ENCODE data around the gene NFX1. TPM values are rescaled to one million over a fixed set of nuclear protein-coding genes. Genes with fewer than 3 reads are reported as not detected.
"Not testable (repeated sequence)": the region's sequence is repeated elsewhere in the genome, so short reads cannot be mapped to it uniquely, and the experiment has no call there.

The NFX1 gene
- total RNA-seq, 1 experiment from 2014 or later: 21.7 TPM

DNA sequence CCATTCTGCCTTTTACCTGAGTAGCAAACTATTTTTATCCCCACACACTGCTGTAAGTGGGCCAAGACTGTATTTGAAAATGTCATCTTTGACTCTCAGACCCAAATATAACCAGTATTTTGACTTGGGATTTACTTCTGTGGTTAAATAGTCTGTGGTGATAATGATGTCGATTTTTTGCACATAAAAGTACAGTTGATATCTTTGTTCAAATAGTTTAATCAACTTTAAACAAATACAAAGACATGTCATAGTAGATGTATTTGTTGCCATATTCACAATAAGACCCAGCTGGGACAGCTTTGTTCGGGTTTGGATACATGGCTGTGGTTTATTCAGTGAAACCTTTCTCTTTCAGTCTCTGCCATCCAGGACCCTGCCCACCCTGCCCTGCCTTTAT, 20.4 kb downstream of the NFX1 start:
- no peak for DNase-seq (ENCODE audit: low spot score)

GRCh38 chr9:33311953-33312352, 21.6 kb downstream of the NFX1 start:
- no peak for DNase-seq (ENCODE audit: low spot score)

DNA sequence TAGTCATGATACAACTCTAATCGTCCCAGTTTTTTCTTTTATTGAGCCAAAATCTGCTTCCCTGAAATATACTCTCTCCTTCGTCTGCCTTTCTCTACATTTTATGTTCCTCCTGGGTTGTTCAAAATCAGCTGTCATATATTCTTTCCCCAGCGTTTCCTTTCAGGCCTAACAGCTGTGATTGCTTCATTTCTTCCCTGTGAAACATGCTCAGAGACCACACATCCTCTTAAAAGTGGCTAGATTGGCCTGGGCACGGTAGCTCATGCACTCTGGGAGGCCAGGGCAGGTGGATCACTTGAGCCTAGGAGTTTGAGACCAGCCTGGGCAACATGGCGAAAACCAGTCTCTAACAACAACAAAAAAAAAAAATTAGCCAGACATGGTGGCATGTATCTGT, 25.1 kb downstream of the NFX1 start:
- no peak for DNase-seq (ENCODE audit: low spot score)

GRCh38 chr9:33317136-33317535, 26.8 kb downstream of the NFX1 start:
- DNase-seq (ENCODE audit: low spot score): not testable (repeated sequence)

DNA sequence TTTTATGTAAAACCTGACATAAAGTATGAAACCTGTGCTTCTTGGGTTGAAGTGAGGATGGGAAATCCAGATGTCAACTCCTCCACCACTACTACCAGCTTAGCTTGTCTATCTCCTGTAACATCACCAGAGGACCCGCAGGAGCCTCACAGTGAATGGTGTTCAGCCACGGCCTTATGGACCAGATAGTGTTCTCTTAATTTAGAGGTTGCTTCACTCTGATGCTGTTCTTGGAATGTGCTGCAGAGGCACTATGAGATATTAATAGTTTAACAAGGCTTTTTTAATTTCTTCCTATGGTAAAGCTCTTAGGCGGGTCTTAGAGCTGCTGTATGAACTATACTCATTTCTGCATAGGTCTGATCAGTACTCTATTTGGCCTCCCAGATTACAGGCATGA, 27.9 kb downstream of the NFX1 start:
- no peak for DNase-seq (ENCODE audit: low spot score)

GRCh38 chr9:33318781-33319180, 28.5 kb downstream of the NFX1 start:
- DNase-seq (ENCODE audit: low spot score): no peak

GRCh38 chr9:33320230-33320567, 29.9 kb downstream of the NFX1 start:
- DNase-seq (ENCODE audit: low spot score): no peak

- DNase-seq (ENCODE audit: low spot score): peak; percentile 86
Measured at GRCh38 chr9:33320568-33321261, 30.4 kb downstream of the NFX1 start.

DNA sequence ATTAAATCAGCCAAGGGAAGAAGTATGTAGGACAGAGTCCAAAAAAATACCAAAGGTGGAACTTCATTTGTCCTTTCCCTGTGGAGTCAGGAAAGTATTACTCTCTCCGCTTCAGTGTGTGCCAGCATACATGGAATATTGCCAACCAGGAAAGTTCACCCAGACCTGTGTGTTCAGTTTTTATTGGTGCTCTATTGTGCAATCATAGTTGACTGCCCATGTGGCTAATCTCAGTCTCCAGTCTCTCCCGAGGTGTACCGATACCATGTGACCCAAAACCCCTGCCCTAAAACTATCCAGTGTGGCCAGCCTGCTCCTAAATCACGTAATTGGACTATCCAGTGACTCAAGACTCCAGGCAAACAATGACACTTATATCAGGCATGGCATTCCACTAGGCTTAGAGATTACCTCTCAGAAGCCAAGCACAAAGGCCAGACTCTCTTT, 38.8 kb downstream of the NFX1 start:
- peak; percentile 97 for DNase-seq (ENCODE audit: low spot score)

- DNase-seq (ENCODE audit: low spot score): peak; percentile 65
Measured at GRCh38 chr9:33329979-33330378, 39.7 kb downstream of the NFX1 start.

- no peak for DNase-seq (ENCODE audit: low spot score)
Measured at GRCh38 chr9:33331377-33331891, 41.1 kb downstream of the NFX1 start.

DNA sequence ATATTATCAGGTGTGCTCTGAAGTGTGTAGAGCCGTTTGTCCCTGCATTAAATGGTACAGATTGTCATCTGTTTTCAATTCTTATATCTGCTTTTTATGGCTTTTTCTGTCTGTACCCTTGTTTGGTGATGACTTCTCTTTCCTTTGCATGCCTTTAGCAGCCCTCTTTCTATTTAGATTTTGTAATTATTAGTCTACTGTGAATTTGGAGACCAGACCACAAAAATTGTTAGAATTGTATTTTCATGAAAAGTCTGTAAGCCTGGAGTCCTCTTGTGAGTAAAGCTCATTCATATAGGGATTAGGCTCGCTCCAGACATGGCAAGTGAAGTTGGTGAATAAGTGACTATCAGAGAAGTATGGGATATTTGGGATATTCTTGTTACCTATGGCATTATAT, 41.7 kb downstream of the NFX1 start:
- no peak for DNase-seq (ENCODE audit: low spot score)

GRCh38 chr9:33332956-33333355, 42.6 kb downstream of the NFX1 start:
- DNase-seq (ENCODE audit: low spot score): not testable (repeated sequence)

DNA sequence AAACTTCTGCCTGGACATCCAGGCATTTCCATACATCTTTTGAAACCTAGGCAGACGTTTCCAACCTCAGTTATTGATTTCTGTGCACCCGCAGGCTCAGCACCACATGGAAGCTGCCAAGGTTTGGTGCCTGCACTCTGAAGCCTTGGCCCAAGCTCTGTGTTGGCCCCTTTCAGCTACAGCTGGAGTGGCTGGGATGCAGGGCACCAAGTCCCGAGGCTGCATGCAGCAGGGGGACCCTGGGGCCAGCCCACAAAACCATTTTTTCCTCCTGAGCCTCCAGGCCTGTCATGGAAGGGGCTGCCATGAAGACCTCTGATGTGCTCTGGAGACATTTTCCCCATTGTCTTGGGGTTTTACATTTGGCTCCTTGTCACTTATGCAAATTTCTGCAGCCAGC, 49.9 kb downstream of the NFX1 start:
- DNase-seq (ENCODE audit: low spot score): no peak

DNA sequence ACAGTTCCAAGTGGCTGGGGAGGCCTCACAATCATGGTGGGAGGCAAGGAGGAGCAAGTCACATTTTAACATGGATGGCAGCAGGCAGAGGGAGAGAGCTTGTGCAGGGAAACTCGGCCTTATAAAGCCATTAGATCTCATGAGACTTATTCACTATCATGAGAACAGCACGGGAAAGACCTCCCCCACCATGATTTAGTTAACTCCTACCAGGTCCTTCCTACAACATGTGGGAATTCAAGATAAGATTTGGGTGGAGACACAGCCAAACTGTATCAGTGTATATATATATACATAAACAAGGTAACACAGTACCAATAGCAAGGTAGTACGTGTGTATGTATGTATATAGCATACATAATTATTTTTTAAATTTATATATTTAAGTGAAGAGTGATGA, 50.9 kb downstream of the NFX1 start:
- no peak for DNase-seq (ENCODE audit: low spot score)

DNA sequence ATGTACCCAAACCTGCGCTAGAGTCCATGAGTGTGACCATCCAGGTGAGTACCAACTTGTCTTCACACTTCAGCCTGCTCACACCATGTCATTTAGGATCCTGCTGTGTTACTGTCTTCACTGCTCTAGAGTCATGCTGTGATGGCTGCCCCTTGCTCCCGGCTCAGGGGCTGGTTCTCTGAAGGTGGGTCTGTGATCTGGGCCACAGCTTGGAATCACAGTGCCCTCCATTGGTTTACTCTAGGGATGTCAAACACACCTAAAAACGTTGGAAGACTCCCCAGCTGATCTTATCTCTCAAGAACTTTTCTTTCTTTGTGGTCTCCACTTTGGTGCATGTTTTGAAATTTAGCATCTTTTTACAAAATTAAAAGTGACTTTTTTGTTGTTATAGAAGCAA, 53.8 kb downstream of the NFX1 start:
- no peak for DNase-seq (ENCODE audit: low spot score)

DNA sequence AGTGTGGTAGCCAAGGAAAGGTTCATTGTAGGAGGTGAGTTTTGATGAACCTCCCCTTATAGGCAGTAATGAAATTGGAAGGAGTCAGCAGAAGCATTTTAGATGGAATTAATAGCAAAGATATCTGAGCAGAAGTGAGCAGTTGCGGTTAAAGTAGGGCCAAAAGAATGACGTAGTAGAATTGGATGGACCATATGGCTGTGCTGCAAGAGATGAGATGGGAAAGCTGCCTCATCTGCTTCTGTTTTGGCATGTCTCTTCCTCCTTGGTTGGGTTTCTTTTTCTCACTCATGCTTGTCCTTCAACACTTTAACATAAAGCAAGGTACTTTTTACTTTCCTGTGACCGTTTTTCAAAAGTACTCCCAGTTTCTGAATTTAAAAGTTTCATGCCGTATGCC, 56.2 kb downstream of the NFX1 start:
- no peak for DNase-seq (ENCODE audit: low spot score)

DNA sequence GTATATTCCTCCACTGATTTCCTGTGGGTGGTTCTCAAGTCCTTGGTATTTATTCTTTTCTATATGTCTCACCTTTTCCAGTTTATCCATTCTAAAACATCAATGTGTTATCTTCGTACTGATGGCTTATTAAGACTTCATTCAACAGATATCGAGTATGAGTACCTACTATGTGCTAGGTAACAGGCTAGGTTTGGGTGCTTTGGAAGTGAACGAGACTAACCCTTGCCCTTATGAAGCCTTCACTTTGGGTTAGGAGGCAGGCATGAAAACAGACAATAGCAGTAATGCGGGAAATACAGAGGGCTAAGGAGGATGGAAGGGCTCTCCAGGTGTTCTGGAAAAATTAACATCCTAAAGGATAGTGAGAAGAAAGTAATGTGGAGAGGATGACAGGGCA, 58.7 kb downstream of the NFX1 start:
- DNase-seq (ENCODE audit: low spot score): no peak

DNA sequence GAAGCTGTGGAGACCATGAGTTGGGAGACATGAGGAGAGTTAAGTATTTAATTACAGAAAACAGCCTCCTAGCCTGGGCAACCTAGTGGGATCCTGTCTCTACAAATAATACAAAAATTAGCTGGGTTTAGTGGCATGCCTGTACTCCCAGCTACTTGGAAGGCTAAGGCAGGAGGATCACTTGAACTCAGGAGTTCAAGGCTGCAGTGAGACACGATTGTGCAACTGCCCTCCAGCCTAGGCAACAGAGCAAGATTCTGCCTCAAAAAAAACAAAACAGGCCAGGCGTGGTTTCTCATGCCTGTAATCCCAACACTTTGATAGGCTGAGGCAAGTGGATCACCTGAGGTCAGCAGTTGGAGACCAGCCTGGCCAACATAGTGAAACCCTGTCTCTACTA, 59.4 kb downstream of the NFX1 start:
- DNase-seq (ENCODE audit: low spot score): no peak

GRCh38 chr9:33350310-33350709, 60.0 kb downstream of the NFX1 start:
- peak; percentile 41 for DNase-seq (ENCODE audit: low spot score)

- no peak for DNase-seq (ENCODE audit: low spot score)
Measured at GRCh38 chr9:33351547-33351946, 61.2 kb downstream of the NFX1 start.

DNA sequence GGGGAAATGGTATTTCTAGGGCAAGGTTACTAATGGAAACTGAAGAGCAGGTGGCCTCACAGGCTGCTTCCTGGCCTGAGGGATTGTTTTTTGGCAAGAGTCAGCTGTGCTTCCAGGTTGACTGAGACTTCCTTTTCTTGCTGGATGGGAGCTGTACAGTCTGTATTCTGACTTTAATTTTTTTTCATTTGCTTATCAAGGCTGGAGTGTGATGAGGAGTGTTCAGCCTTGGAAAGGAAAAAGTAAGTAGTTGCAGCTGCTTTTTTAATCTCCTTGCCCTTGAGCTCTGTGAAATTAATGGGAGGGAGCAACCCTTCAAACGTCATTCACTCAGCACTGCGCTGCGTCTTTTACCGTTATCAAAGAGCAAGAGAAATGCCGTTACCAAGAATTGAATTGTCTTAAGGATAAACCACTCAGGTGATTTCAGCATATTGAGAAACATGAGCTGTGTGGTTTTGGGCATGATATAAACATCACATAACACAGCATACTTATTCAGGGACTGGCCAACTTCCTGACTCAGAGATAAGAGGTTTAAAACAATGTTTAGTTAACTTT, 64.4 kb downstream of the NFX1 start:
- DNase-seq (ENCODE audit: low spot score): peak; percentile 32

GRCh38 chr9:33355933-33356332, 65.6 kb downstream of the NFX1 start:
- DNase-seq (ENCODE audit: low spot score): no peak

DNA sequence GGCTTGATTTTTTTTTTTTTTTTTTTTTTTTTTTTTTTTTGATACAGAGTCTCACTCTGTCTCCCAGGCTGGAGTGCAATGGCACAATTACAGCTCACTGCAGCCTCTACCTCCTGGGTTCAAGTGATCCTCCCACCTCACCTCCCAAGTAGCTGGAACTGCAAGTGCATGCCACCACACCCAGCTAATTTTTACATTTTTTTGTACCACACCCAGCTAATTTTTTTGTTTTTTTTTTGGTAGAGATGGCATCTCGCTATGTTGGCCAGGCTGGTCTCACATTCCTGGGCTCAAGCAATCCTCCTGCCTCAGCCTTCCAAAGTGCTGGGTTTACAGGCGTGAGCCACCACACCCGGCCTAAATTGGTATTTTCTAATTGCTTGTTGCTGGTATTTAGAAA, 68.3 kb downstream of the NFX1 start:
- not testable (repeated sequence) for DNase-seq (ENCODE audit: low spot score)
